ENCODE results near the gene ADK.

- TF ChIP-seq CTCF (conservative IDR thresholded peaks at IDR 0.05; ENCODE audit: low read depth, low read length) (no peak), CEBPB (IDR thresholded peaks at IDR 0.05; ENCODE audit: low read depth, low read length) (no peak), POLR2A (IDR thresholded peaks at IDR 0.05; ENCODE audit: low read depth, low read length) (no peak), USF2 (IDR thresholded peaks at IDR 0.05; ENCODE audit: low read depth, low read length) (no peak), RCOR1 (IDR thresholded peaks at IDR 0.05; ENCODE audit: insufficient replicate concordance, low read length) (no peak), BHLHE40 (IDR thresholded peaks at IDR 0.05; ENCODE audit: low read depth, low read length) (no peak), RAD21 (IDR thresholded peaks at IDR 0.05; ENCODE audit: low read length) (no peak), RFX5 (IDR thresholded peaks at IDR 0.05; ENCODE audit: low read depth, low read length) (no peak), SMC3 (IDR thresholded peaks at IDR 0.05; ENCODE audit: low read depth, low read length) (no peak), MXI1 (IDR thresholded peaks at IDR 0.05; ENCODE audit: borderline replicate concordance, low read depth, low read length) (no peak), MAFK (IDR thresholded peaks at IDR 0.05; ENCODE audit: low read depth, low read length) (no peak), ELK1 (IDR thresholded peaks at IDR 0.05; ENCODE audit: borderline replicate concordance, low read depth, low read length) (no peak), CHD1 (IDR thresholded peaks at IDR 0.05; ENCODE audit: low read depth, low read length) (no peak), NFE2L2 (IDR thresholded peaks at IDR 0.05; ENCODE audit: low read depth, low read length) (no peak)
Observed at GRCh38 chr10:74213019-74213418, 62.0 kb downstream of the ADK start.

Data from IMR-90 (cell line).